H1 (cell line): ENCODE measurements around the gene NUDT9. TPM values are rescaled to one million over a fixed set of nuclear protein-coding genes. Genes with fewer than 3 reads are reported as not detected.

Experiments
- EP300 ChIP-seq, 2 experiments: IDR thresholded peaks; 1 replicate in 1 of 2; 2 replicates in 1 of 2; pipeline ENCODE4 v1.6.1; 2011 to 2012; ENCODE audit warnings: low read depth in 2 of 2, low read length in 2 of 2, mild to moderate bottlenecking in 2 of 2, borderline replicate concordance in 1 of 2, inconsistent platforms in 1 of 2, moderate library complexity in 1 of 2
- HDAC2 ChIP-seq, 2 experiments: fragments of 300-600 bp in 1 of 2; sonication (generic) in 1 of 2; IDR thresholded peaks; 2 replicates each; pipeline ENCODE4 v1.6.1; 2011 to 2012; ENCODE audit warnings: low read depth in 2 of 2, low read length in 2 of 2, mild to moderate bottlenecking in 2 of 2, moderate library complexity in 2 of 2, borderline replicate concordance in 1 of 2, inconsistent platforms in 1 of 2
- NRF1 ChIP-seq: IDR thresholded peaks from 2 replicates; pipeline ENCODE4 v1.6.1; 2011; ENCODE audit warnings: mild to moderate bottlenecking, low read depth, low read length, improper control_type of control experiment
- polyA plus RNA-seq, 7 experiments: library from polyadenylated mRNA; depleted of rRNA in 3 of 7; stranded (reverse) in 5 of 7; unstranded in 2 of 7; fragments of >200 nt in 5 of 7; fragments of 200-250 nt in 2 of 7; gene quantifications; 1 replicate in 5 of 7; 2 replicates in 1 of 7; 4 replicates in 1 of 7; pipeline versions ENCODE4 v1.2.1 to v1.2.3, GENCODE V29; 2011 to 2013; ENCODE audit warnings: missing spikeins in 2 of 7, mixed read lengths in 2 of 7
- total RNA-seq: library from RNA; stranded (reverse); fragmentation: NEBNext Ultra II Directional; extraction: Animal tissue kit (Norgen Biotek cat#: 25700); gene quantifications from 2 replicates; pipeline ENCODE4 v1.2.1, GENCODE V29; 2021
- TF ChIP-seq, protein P1 (sequence below): IDR thresholded peaks from 2 replicates; pipeline ENCODE4 v1.6.1; 2011; ENCODE audit warnings: low read depth, mild to moderate bottlenecking, low read length; ENCODE audit not compliant: insufficient read depth

Gene NUDT9
- total and polyA plus RNA-seq, 2 of the 8 experiments (the other 6 are each of a cell fraction or from before 2014, with no cell fraction given): 13.2 to 27.6 TPM

DNA sequence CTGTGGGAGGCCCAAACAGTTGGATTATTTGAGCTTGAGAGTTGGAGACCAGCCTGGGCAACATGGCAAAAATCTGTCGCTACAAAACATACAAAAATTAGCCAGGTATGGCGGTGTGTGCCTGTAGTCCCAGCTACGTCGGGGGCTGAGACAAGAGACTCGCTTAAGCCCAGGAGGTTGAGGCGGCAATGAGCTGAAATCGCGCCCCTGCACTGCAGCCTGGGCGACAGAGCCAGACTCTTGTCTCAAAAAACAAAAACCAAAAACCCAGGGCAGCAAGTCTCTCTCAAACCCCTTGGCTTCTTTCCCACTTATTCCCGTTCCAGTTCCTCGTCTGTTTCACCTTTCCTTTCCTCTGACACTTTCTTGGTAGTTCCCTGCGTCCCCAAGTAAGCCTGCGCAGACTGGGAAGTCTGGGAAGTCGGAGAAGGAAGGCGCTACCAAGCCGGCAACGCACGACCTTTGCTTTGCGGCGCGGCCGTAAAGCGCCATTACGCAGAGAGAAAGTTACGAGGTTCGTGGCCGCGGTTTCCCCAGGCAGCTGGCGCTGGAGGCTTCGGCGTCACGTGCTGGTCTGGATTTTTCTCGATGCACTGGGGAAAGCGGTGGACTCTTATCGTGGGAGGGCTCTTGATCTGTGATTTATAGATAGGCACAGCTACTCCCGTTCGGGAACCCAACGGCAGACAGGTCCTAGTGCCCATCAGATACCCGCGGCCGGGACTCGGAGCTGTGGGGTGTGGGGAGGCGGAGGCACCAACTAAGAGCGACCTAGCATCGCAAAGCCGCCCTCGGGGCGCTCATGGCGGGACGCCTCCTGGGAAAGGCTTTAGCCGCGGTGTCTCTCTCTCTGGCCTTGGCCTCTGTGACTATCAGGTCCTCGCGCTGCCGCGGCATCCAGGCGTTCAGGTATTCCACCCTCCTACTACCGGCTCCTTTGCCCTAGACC, at the start of gene NUDT9 (continued):
- TF ChIP-seq HDAC2 (IDR thresholded peaks at IDR 0.05; ENCODE audit: borderline replicate concordance in 1 of 2, low read depth in 2 of 2, low read length in 2 of 2): peak in 1 of 2 experiments; percentile 92; a peak in 2 of 4 replicates
- TF ChIP-seq NRF1: no peak
- TF ChIP-seq, protein P1, sequence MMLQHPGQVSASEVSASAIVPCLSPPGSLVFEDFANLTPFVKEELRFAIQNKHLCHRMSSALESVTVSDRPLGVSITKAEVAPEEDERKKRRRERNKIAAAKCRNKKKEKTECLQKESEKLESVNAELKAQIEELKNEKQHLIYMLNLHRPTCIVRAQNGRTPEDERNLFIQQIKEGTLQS: peak; percentile 96
- TF ChIP-seq EP300 (IDR thresholded peaks at IDR 0.05; ENCODE audit: borderline replicate concordance in 1 of 2, low read depth in 2 of 2, low read length in 2 of 2): no peak
